Transverse colon (tissue), 4 donors: ENCODE data around the gene UMAD1.

Source experiments
- EP300 ChIP-seq: sonication (generic); formaldehyde crosslinking; IDR thresholded peaks from one replicate; pipeline ENCODE4 v1.6.1; 2017; ENCODE audit warnings: antibody characterized with exemption, low read depth
- POLR2A ChIP-seq: fragments of 450-650 bp; IDR thresholded peaks from one replicate; pipeline ENCODE4 v1.6.1; 2016; ENCODE audit warnings: antibody characterized with exemption, mild to moderate bottlenecking, moderate library complexity
- POLR2AphosphoS5 ChIP-seq, 3 donors: sonication (generic); formaldehyde crosslinking; IDR thresholded peaks; one replicate each; pipeline ENCODE4 v1.6.1; 2016; ENCODE audit warnings: antibody characterized with exemption in 3 of 3
- TF ChIP-seq, protein P1 (sequence below), 5 experiments: fragments of 200-600 bp in 3 of 5; fragments of 450-650 bp in 2 of 5; sonication (generic) in 3 of 5; IDR thresholded peaks; 1 replicate in 2 of 5; 2 replicates in 3 of 5; pipeline ENCODE4 v1.5.1; 2016 to 2017; ENCODE audit warnings: antibody characterized with exemption in 5 of 5, inconsistent platforms in 3 of 5, mild to moderate bottlenecking in 2 of 5, moderate library complexity in 1 of 5

DNA sequence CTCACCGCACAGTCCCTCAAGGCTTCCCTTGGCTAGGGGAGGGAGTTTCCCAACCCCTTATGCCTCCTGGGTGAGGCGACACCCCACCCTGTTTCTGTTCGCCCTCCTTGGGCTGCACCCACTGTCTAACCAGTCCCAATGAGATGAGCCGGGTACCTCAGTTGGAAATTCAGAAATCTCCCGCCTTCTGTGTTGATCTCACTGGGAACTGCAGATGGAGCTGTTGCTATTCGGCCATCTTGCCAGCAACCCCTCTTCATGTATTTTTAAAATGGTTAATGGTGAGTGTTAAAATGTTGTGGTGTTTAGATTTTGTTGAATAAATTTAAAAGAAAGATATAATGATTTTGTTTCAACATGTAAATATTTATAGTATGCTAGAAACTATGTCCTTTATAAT lies 22.0 kb downstream of the UMAD1 start:
- TF ChIP-seq POLR2A (no peak), POLR2AphosphoS5 (IDR thresholded peaks at IDR 0.05) (no peak), EP300 (no peak)
- TF ChIP-seq, protein P1, sequence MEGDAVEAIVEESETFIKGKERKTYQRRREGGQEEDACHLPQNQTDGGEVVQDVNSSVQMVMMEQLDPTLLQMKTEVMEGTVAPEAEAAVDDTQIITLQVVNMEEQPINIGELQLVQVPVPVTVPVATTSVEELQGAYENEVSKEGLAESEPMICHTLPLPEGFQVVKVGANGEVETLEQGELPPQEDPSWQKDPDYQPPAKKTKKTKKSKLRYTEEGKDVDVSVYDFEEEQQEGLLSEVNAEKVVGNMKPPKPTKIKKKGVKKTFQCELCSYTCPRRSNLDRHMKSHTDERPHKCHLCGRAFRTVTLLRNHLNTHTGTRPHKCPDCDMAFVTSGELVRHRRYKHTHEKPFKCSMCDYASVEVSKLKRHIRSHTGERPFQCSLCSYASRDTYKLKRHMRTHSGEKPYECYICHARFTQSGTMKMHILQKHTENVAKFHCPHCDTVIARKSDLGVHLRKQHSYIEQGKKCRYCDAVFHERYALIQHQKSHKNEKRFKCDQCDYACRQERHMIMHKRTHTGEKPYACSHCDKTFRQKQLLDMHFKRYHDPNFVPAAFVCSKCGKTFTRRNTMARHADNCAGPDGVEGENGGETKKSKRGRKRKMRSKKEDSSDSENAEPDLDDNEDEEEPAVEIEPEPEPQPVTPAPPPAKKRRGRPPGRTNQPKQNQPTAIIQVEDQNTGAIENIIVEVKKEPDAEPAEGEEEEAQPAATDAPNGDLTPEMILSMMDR (IDR thresholded peaks at IDR 0.05), result no peak
